Measurements from ENCODE around the gene TRAF3. TPM values are rescaled to one million over a fixed set of nuclear protein-coding genes. Genes with fewer than 3 reads are reported as not detected.
A peak's percentile ranks its signal among the peaks of the same experiment; 100 is the strongest.

The TRAF3 gene
- total and polyA plus RNA-seq, 10 donors, result 11.1 to 61.5 (median 39.1) TPM

- H3K36me3 ChIP-seq, result no peaks in the 10 kb centered on the region
- no peaks in the 10 kb centered on the region for H3K27me3 ChIP-seq (replicated peaks in 1 of 7)
- H3K4me1 ChIP-seq, result peaks cover 27 to 86% (median 65%) of the 10 kb centered on the region in 6 donors
- H3K4me3 ChIP-seq, result peak overlapping the region; percentile 55 to 92 (median 78)
- TF ChIP-seq POLR2A (IDR thresholded peaks at IDR 0.05), result no peak
- TF ChIP-seq CTCF (IDR thresholded peaks at IDR 0.05 in 8 of 11, conservative IDR thresholded peaks at IDR 0.05 in 3 of 11), result peak in 1 of 11 experiments; percentile 13
- no peak for TF ChIP-seq POLR2AphosphoS5 (IDR thresholded peaks at IDR 0.05)
- intact Hi-C loops (cut with DNase I; ENCODE audit: low total_unique reads), result loop anchor here (10.0 kb wide), 1 partner anchor 117 kb away; no protein-coding TSS in a partner anchor
- H3K9me3 ChIP-seq, result no peaks in the 10 kb centered on the region
- WGBS, 5 donors, result 0 to 1% (median 1%) methylated on average over 32 to 98 of the region's 98 CpGs
- peak overlapping the region; percentile 72 to 95 (median 94) for H3K27ac ChIP-seq
- peak; percentile 88 for DNase-seq
Observed at GRCh38 chr14:102777711-102778337, 575 bp downstream of the TRAF3 start.

GRCh38 chr14:102778338-102779083, 1.3 kb downstream of the TRAF3 start:
- Histone ChIP-seq H3K36me3 (no peaks in the 10 kb centered on the region), H3K27ac (peak overlapping the region; percentile 72 to 95 (median 94)), H3K4me1 (peaks cover 27 to 86% (median 69%) of the 10 kb centered on the region in 6 donors), H3K9me3 (no peaks in the 10 kb centered on the region), H3K27me3 (replicated peaks in 1 of 7) (no peaks in the 10 kb centered on the region), H3K4me3 (peak overlapping the region; percentile 55 to 92 (median 78))
- intact Hi-C loops (cut with DNase I; ENCODE audit: low total_unique reads), result loop anchor here (10.0 kb wide), 1 partner anchor 116 kb away; no protein-coding TSS in a partner anchor
- WGBS, 5 donors, result 6 to 9% (median 8%) methylated on average over 29 of the region's 29 CpGs
- TF ChIP-seq POLR2AphosphoS5 (IDR thresholded peaks at IDR 0.05) (peak in 1 of 3 donors; percentile 7), POLR2A (IDR thresholded peaks at IDR 0.05) (no peak)
- DNase-seq, result no peak

GRCh38 chr14:102779084-102779462, 1.8 kb downstream of the TRAF3 start:
- 38 to 58% (median 49%) methylated on average over 4 of the region's 4 CpGs for WGBS, 5 donors
- no peaks in the 10 kb centered on the region for H3K9me3 ChIP-seq
- H3K36me3 ChIP-seq, result no peaks in the 10 kb centered on the region
- TF ChIP-seq POLR2AphosphoS5 (IDR thresholded peaks at IDR 0.05) (no peak), POLR2A (IDR thresholded peaks at IDR 0.05) (no peak), CTCF (IDR thresholded peaks at IDR 0.05 in 8 of 11, conservative IDR thresholded peaks at IDR 0.05 in 3 of 11) (no peak)
- H3K27ac ChIP-seq, result peak overlapping the region in 5 of 8 donors; percentile 45 to 95 (median 94)
- H3K4me1 ChIP-seq, result peaks cover 27 to 86% (median 74%) of the 10 kb centered on the region in 6 donors
- no peaks in the 10 kb centered on the region for H3K27me3 ChIP-seq (replicated peaks in 1 of 7)
- H3K4me3 ChIP-seq, result peak overlapping the region; percentile 2 to 92 (median 74)
- no peak for DNase-seq
- intact Hi-C loops (cut with DNase I; ENCODE audit: low total_unique reads), result loop anchor here (10.0 kb wide), 1 partner anchor 116 kb away; no protein-coding TSS in a partner anchor

GRCh38 chr14:102779574-102780315, 2.5 kb downstream of the TRAF3 start:
- peak overlapping the region in 6 of 8 donors; percentile 27 to 95 (median 70) for H3K27ac ChIP-seq
- H3K36me3 ChIP-seq, result no peaks in the 10 kb centered on the region
- intact Hi-C loops (cut with DNase I; ENCODE audit: low total_unique reads), result loop anchor here (10.0 kb wide), 1 partner anchor 115 kb away; no protein-coding TSS in a partner anchor
- 53 to 79% (median 61%) methylated on average over 13 of the region's 13 CpGs for WGBS, 5 donors
- peak overlapping the region in 5 of 8 donors; percentile 2 to 92 (median 84) for H3K4me3 ChIP-seq
- TF ChIP-seq CTCF (IDR thresholded peaks at IDR 0.05 in 8 of 11, conservative IDR thresholded peaks at IDR 0.05 in 3 of 11), result no peak
- TF ChIP-seq POLR2AphosphoS5 (IDR thresholded peaks at IDR 0.05), result no peak
- TF ChIP-seq POLR2A (IDR thresholded peaks at IDR 0.05), result no peak
- DNase-seq, result peak; percentile 15
- H3K27me3 ChIP-seq (replicated peaks in 1 of 7), result no peaks in the 10 kb centered on the region
- peaks cover 24 to 86% (median 76%) of the 10 kb centered on the region in 6 donors for H3K4me1 ChIP-seq
- H3K9me3 ChIP-seq, result no peaks in the 10 kb centered on the region

Data from spleen (tissue), 11 donors.